IPS-18c (cell line): ENCODE data around the gene ABCA4.

Experiments
- H3K4me3 ChIP-seq: 2 replicates; pipeline ENCODE4 v1.7.0; 2013; ENCODE audit warnings: low read depth, mild to moderate bottlenecking, low read length, moderate library complexity; ENCODE audit not compliant: insufficient read depth
- H3K9me3 ChIP-seq: one replicate; pipeline ENCODE4 v1.6.1; 2013; ENCODE audit warnings: mild to moderate bottlenecking, low read length, moderate library complexity; ENCODE audit not compliant: control insufficient read depth, insufficient read depth

The ABCA4 gene

GRCh38 chr1:94071976-94072375 lies 49.0 kb downstream of the ABCA4 start:
- Histone ChIP-seq H3K9me3 (no peaks in the 10 kb centered on the region), H3K4me3 (no peak overlapping the region)

GRCh38 chr1:94071391-94071790 lies 49.6 kb downstream of the ABCA4 start:
- no peaks in the 10 kb centered on the region for H3K9me3 ChIP-seq
- no peak overlapping the region for H3K4me3 ChIP-seq

GRCh38 chr1:94070865-94071264 lies 50.1 kb downstream of the ABCA4 start:
- no peak overlapping the region for H3K4me3 ChIP-seq
- no peaks in the 10 kb centered on the region for H3K9me3 ChIP-seq

- no peak overlapping the region for H3K4me3 ChIP-seq
- no peaks in the 10 kb centered on the region for H3K9me3 ChIP-seq
Observed at GRCh38 chr1:94069919-94070285, 51.0 kb downstream of the ABCA4 start.

DNA sequence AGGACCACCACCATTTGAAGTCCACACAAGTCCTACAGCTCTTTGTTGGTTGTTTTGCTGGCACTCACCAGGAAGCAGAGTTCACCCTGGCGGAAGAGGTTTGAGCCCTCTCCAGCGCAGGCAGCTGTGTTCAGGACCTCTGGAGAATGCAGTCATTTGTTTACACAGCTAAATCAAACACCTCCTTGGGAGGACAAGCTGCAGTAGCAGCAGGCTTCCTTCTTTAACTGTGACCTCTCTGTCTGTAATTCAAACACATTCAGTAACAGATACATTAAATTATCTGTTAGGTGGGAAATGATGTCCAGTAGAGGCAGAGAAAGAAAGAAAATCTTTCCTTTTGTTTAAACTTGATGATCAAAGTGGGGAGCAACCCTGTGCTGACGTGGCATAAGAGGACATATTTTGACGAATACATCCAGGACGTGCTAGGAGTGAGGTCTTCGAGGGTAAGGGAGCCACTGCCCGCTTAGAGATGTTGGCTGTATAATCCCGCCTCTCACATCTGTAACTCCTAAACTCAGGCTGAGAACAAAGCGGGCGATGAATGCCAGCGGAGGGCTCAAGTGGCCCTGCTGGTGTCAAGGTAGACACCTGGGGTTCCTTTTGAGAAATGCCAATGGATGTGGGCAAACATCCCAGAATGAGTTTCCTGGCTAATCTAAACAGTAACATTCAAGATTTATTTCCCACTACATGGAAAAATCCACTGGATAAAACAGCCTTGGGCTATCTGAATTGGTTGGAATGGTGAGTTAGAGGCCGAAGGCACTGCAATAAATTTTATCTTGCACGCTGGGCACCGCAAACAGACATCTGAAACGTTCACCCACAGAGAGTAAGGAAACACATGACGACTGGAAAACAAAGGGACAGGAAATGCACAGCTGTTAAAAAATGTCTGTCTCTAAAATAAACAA lies 51.7 kb downstream of the ABCA4 start:
- Histone ChIP-seq H3K9me3 (no peaks in the 10 kb centered on the region), H3K4me3 (no peak overlapping the region)

GRCh38 chr1:94068096-94068998 lies 52.6 kb downstream of the ABCA4 start:
- H3K9me3 ChIP-seq, result no peaks in the 10 kb centered on the region
- H3K4me3 ChIP-seq, result no peak overlapping the region

GRCh38 chr1:94067196-94067595 lies 53.8 kb downstream of the ABCA4 start:
- Histone ChIP-seq H3K4me3 (no peak overlapping the region), H3K9me3 (no peaks in the 10 kb centered on the region)

DNA sequence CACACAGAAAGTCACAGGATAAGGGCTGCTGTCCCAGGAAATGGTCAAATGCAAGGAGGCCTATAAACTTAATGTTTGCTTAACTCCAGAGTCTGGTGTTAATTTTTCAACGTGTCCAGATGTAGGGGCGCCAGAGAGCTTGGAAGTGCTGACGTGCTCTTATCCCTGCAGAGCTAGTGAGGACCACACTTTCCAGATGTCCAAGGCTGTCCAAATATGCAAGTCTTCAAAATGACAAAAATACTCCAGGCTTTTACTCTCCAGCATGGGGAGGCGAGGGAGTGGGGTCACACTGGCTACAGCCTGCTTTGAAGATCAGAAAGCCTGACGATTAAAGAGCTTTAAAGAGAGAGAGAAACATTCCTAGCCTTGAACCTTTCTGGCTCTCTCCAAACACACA lies 57.6 kb downstream of the ABCA4 start:
- no peaks in the 10 kb centered on the region for H3K9me3 ChIP-seq
- H3K4me3 ChIP-seq, result no peak overlapping the region

DNA sequence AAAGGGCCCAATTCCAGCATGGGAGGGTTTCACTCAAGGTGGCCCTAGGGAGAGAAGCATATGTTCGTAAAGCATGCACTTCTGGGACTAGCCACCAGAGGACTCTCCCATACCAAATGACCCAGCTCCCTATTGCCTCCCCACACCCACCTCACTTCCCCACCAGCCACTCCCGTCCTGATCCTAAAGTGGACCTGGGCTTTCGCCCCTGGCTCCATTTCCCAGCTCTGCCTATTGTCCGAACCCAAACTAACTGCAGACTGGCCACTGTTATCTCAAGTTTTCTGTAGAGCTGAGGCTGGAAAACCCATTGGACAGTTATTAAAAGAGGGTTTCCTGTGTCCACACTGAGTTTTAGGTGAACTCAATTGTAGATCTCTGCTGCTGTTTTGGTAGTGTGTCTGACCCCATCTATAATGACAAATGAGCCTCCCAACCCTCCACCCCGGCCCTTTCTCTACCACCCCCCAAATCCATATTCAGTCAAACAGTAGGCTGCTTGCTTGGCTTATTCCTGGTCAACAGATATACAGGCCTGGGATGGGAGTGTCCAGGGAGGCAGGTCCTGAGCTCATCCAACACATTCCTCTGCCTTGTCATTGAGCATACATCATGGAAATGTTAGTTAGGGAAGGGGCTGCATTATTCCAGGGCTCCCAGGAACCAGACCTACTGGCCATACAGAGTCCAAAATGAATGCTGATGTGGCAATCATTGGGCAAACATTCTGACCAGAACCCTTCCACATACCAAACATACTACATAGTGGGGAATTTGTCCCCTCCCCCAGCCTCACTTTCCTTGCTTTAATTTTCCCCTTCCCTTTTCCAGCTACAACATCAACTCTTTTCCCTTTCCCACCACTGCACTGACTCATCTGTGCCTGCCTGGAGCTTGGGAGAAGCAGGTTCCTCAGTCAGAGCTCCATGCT lies 59.2 kb downstream of the ABCA4 start:
- H3K9me3 ChIP-seq, result no peaks in the 10 kb centered on the region
- H3K4me3 ChIP-seq, result no peak overlapping the region

DNA sequence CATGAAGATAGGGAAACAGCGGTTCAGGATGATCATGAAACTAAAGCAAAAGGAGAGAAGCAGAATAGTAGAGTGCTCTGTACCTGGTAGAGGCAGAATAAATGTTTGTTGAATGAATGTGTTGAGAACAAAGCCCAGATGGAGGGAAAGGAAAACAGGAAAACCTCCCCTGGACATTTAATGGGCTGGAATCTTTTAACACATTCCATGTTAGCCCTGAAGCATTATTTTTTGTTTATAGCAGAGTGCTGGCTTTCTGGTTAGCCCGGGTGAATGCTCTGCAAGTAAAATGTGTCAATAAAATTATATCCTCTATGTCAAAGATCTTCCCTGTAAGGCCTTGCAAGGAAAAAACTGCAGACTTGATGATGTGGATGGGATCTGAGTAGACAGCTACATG lies 60.2 kb downstream of the ABCA4 start:
- Histone ChIP-seq H3K4me3 (no peak overlapping the region), H3K9me3 (no peaks in the 10 kb centered on the region)

GRCh38 chr1:94058766-94059165 lies 62.2 kb downstream of the ABCA4 start:
- H3K4me3 ChIP-seq, result no peak overlapping the region
- no peaks in the 10 kb centered on the region for H3K9me3 ChIP-seq

- no peaks in the 10 kb centered on the region for H3K9me3 ChIP-seq
- no peak overlapping the region for H3K4me3 ChIP-seq
Observed at GRCh38 chr1:94056996-94057395, 64.0 kb downstream of the ABCA4 start.

- Histone ChIP-seq H3K4me3 (no peak overlapping the region), H3K9me3 (no peaks in the 10 kb centered on the region)
Observed at GRCh38 chr1:94056171-94056570, 64.8 kb downstream of the ABCA4 start.

DNA sequence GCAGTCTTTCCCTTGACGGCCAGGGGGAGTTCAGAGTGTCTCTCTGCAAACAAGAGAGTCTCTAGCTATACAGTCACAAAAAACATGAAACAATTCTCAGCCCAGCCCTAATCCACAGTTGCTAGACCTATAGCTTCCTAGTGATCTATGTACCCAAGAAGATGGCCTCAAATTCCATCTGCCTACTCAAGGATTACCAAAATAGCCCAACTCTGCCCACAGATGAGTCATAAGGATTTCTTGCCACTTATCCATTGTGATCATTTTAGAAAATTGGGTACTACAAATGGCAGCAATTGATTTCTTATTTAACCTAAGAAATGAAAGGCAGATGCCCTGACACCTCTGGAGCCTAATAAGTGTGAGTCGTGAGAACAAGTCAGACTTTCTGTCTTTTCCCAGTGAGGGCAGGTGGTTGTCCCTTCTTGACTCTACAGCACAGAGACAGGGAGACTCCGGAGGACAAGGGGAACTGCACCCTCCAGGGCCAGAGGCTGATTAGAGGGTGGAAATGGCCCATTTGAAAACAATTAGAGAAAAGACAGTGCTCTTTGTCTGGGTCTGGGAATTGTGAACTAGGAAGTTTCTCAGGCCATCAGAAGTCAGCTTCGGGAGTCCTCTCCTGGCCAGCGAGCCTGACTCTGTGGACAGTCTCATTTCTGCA lies 65.4 kb downstream of the ABCA4 start:
- H3K9me3 ChIP-seq, result no peaks in the 10 kb centered on the region
- H3K4me3 ChIP-seq, result no peak overlapping the region

DNA sequence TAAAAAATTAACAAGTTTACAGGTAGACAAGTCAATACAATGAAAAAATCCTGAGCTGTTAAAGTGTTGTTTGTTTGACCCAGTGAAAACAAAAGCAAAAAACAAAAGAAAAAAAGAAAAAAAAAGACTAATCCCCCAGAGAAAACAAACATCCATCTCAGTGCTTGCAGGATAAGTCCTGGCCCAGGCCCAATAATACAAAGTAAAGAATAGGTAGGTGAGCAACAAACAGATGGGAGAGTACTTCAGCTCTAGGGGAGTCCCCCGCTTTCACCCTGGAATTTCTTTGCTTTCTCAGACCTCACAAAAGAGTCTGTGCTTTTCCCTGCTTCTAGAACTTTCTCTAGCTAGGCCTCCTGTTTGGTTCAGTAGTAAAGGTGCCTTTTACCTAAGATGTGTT lies 70.3 kb downstream of the ABCA4 start:
- Histone ChIP-seq H3K4me3 (no peak overlapping the region), H3K9me3 (no peaks in the 10 kb centered on the region)

GRCh38 chr1:94050254-94050653 lies 70.7 kb downstream of the ABCA4 start:
- no peak overlapping the region for H3K4me3 ChIP-seq

DNA sequence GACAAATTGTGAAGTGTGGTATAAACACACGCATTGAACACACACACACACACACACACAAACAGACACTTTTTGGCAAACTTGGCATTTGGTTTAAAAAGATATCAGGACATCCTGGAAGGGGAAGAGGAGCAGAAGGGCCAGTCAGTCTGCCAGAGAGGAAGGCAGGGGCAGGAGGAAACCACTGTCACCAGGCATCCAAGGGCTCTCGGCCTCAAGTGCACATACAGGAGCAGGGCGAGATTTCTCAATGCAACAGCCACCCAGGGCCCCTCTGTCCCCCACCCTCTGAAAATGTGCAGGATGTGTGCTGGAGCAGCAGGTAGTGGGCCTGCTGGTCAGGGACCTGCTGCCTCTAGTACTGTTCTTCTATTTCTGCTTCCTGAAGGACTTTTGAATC lies 71.2 kb downstream of the ABCA4 start:
- Histone ChIP-seq H3K9me3 (no peaks in the 10 kb centered on the region), H3K4me3 (no peak overlapping the region)

More at GRCh38 chr1:94050254-94050653, 70.7 kb downstream of the ABCA4 start:
- H3K9me3 ChIP-seq, result no peaks in the 10 kb centered on the region
